SK-N-SH (cell line): Measurements from ENCODE around the gene PHKB. TPM values are rescaled to one million over a fixed set of nuclear protein-coding genes. Genes with fewer than 3 reads are reported as not detected.
A peak's percentile ranks its signal among the peaks of the same experiment; 100 is the strongest.

Experiments used
- CTCF ChIA-PET: fragments of 300-600, 350-600 bp; formaldehyde crosslinking; extraction: SDS; loops from one replicate; lab custom pipeline; 2021; lab: Yijun Ruan, JAX
- POLR2A ChIA-PET: fragments of 350-600 bp; sonication (Branson Sonifier 250); formaldehyde crosslinking; extraction: SDS; loops from one replicate; lab custom pipeline; 2020; ENCODE audit warnings: antibody characterized with exemption, inconsistent platforms; lab: Yijun Ruan, JAX
- DNase-seq: peaks from one replicate; pipeline ENCODE4 v3.0.0; 2012
- H2AFZ ChIP-seq: fragments of 200-600 bp; sonication (generic); 2 replicates; pipeline ENCODE4 v1.8.1; 2016; ENCODE audit warnings: antibody characterized with exemption, mild to moderate bottlenecking, low read depth
- H3F3A ChIP-seq: fragments of 200-600 bp; sonication (generic); replicated peaks from 2 replicates; pipeline ENCODE3; 2016; ENCODE audit warnings: antibody characterized with exemption, mild to moderate bottlenecking; ENCODE audit not compliant: insufficient read depth
- H3K27ac ChIP-seq, 2 experiments: fragments of 200-500 bp in 1 of 2; fragments of 200-600 bp in 1 of 2; sonication (Bioruptor generic) in 1 of 2; sonication (generic), shearing (Covaris generic) in 1 of 2; 2 replicates each; pipeline versions ENCODE4 v1.5.1 to v1.6.1; 2014 to 2016; ENCODE audit warnings: low read depth in 2 of 2, inconsistent platforms in 1 of 2, low read length in 1 of 2, mild to moderate bottlenecking in 1 of 2, mixed read lengths in 1 of 2
- H3K27me3 ChIP-seq: fragments of 200-600 bp; sonication (generic), shearing (Covaris generic); 2 replicates; pipeline ENCODE4 v1.6.1; 2016; ENCODE audit warnings: mixed run types; ENCODE audit not compliant: insufficient read depth
- H3K36me3 ChIP-seq, 2 experiments: fragments of 200-500 bp in 1 of 2; fragments of 200-600 bp in 1 of 2; sonication (Bioruptor generic) in 1 of 2; sonication (generic) in 1 of 2; replicated peaks in 1 of 2; 2 replicates each; pipeline versions ENCODE3 to v1.5.1; 2014 to 2016; ENCODE audit warnings: low read length in 1 of 2, mild to moderate bottlenecking in 1 of 2; ENCODE audit not compliant: insufficient read depth in 2 of 2, control insufficient read depth in 1 of 2
- H3K4me1 ChIP-seq, 2 experiments: fragments of 200-500 bp in 1 of 2; fragments of 200-600 bp in 1 of 2; sonication (Bioruptor generic) in 1 of 2; sonication (generic), shearing (Covaris generic) in 1 of 2; 2 replicates each; pipeline versions ENCODE4 v1.5.1 to v1.6.1; 2014 to 2016; ENCODE audit warnings: low read depth in 1 of 2, low read length in 1 of 2, mixed run types in 1 of 2; ENCODE audit not compliant: insufficient read depth in 2 of 2, control insufficient read depth in 1 of 2
- H3K4me2 ChIP-seq: fragments of 200-600 bp; sonication (generic), shearing (Covaris generic); 2 replicates; pipeline ENCODE4 v1.6.1; 2017; ENCODE audit warnings: mixed run types
- H3K4me3 ChIP-seq, 2 experiments: fragments of 200-500 bp in 1 of 2; fragments of 200-600 bp in 1 of 2; sonication (Bioruptor generic) in 1 of 2; sonication (generic), shearing (Covaris generic) in 1 of 2; 2 replicates each; pipeline versions ENCODE4 v1.5.1 to v1.8.1; 2014 to 2016; ENCODE audit warnings: low read depth in 2 of 2, inconsistent platforms in 1 of 2, low read length in 1 of 2, mild to moderate bottlenecking in 1 of 2, mixed read lengths in 1 of 2, moderate library complexity in 1 of 2
- H3K79me2 ChIP-seq: fragments of 200-600 bp; sonication (generic); 2 replicates; pipeline ENCODE4 v1.8.1; 2017; ENCODE audit warnings: mild to moderate bottlenecking; ENCODE audit not compliant: insufficient read depth
- H3K9ac ChIP-seq: fragments of 200-600 bp; sonication (generic); 2 replicates; pipeline ENCODE4 v1.6.1; 2017; ENCODE audit warnings: mixed run types
- H3K9me2 ChIP-seq: fragments of 200-600 bp; sonication (generic); 2 replicates; pipeline ENCODE4 v1.6.1; 2017; ENCODE audit warnings: mixed run types
- H3K9me3 ChIP-seq: fragments of 200-600 bp; sonication (generic); 2 replicates; pipeline ENCODE4 v1.6.1; 2017; ENCODE audit warnings: mixed run types, mild to moderate bottlenecking, moderate library complexity
- H4K20me1 ChIP-seq: fragments of 200-600 bp; sonication (generic); 2 replicates; pipeline ENCODE4 v1.6.1; 2017; ENCODE audit warnings: mild to moderate bottlenecking, mixed run types; ENCODE audit not compliant: insufficient read depth
- EZH2phosphoT487 ChIP-seq: fragments of 200-600 bp; sonication (generic); IDR thresholded peaks from 2 replicates; pipeline ENCODE4 v1.6.1; 2017; ENCODE audit warnings: low read depth, mixed run types, mild to moderate bottlenecking, antibody characterized with exemption, moderate library complexity, borderline replicate concordance
- FOSL2 ChIP-seq: IDR thresholded peaks from 2 replicates; pipeline ENCODE4 v1.4.0; 2012; ENCODE audit warnings: low read depth, mild to moderate bottlenecking, moderate library complexity, borderline replicate concordance
- FOXJ3 ChIP-seq: sonication (generic); formaldehyde crosslinking; IDR thresholded peaks from 2 replicates; pipeline ENCODE4 v1.5.1; 2020; ENCODE audit warnings: mild to moderate bottlenecking, missing genetic modification reagents
- GABPA ChIP-seq: IDR thresholded peaks from 2 replicates; pipeline ENCODE4 v1.4.0; 2012; ENCODE audit warnings: low read depth, mild to moderate bottlenecking
- IRF3 ChIP-seq: fragments of 150-350 bp; IDR thresholded peaks from 2 replicates; pipeline ENCODE4 v1.6.1; 2016; ENCODE audit warnings: mild to moderate bottlenecking, low read depth, low read length
- MAX ChIP-seq: IDR thresholded peaks from 2 replicates; pipeline ENCODE4 v1.4.0; 2012; ENCODE audit warnings: low read depth
- NFIC ChIP-seq: IDR thresholded peaks from 2 replicates; pipeline ENCODE4 v1.4.0; 2012; ENCODE audit warnings: borderline replicate concordance
- POLR2AphosphoS5 ChIP-seq: IDR thresholded peaks from 2 replicates; pipeline ENCODE4 v1.6.1; 2012; ENCODE audit warnings: low read depth, low read length
- RXRA ChIP-seq: IDR thresholded peaks from 2 replicates; pipeline ENCODE4 v1.4.0; 2012; ENCODE audit warnings: low read depth, mild to moderate bottlenecking, borderline replicate concordance
- TAF1 ChIP-seq: IDR thresholded peaks from 2 replicates; pipeline ENCODE4 v1.6.1; 2012; ENCODE audit warnings: low read depth, mild to moderate bottlenecking, low read length, moderate library complexity, borderline replicate concordance
- TCF12 ChIP-seq: IDR thresholded peaks from 2 replicates; pipeline ENCODE4 v1.4.0; 2012
- YY1 ChIP-seq: IDR thresholded peaks from 2 replicates; pipeline ENCODE4 v1.4.0; 2012; ENCODE audit warnings: low read depth, mild to moderate bottlenecking
- WGBS: methylation state at CpG from one replicate; pipeline ENCODE4 v1.1.6; 2017; ENCODE audit warnings: low lambda C conversion rate; 5-methylcytosine and 5-hydroxymethylcytosine counted together
- polyA plus RNA-seq, 3 experiments: library from polyadenylated mRNA; depleted of rRNA; stranded (reverse); fragments of >200 nt; gene quantifications; 2 replicates each; pipeline ENCODE4 v1.2.3, GENCODE V29; 2012
- TF ChIP-seq, protein P1 (sequence below): IDR thresholded peaks from 2 replicates; pipeline ENCODE4; 2012

Gene PHKB
- polyA plus RNA-seq, 1 of the 3 experiments (the other 2 are of a cell fraction): 20.8 TPM

GRCh38 chr16:47643323-47644000 is 182.3 kb downstream of the PHKB start:
- Histone ChIP-seq H3K4me3 (no peak overlapping the region), H3F3A (peaks cover 10% of the 10 kb centered on the region), H3K4me2 (no peak overlapping the region), H3K27ac (no peak overlapping the region), H3K9me2 (no peaks in the 10 kb centered on the region), H3K9me3 (no peaks in the 10 kb centered on the region), H2AFZ (no peak overlapping the region), H3K36me3 (peaks cover 0 to 3% of the 10 kb centered on the region in 2 experiments), H3K27me3 (no peaks in the 10 kb centered on the region), H4K20me1 (no peaks in the 10 kb centered on the region), H3K4me1 (peaks cover 0 to 12% of the 10 kb centered on the region in 2 experiments; a peak in 1 of 4 replicates), H3K79me2 (no peaks in the 10 kb centered on the region), H3K9ac (no peak overlapping the region)
- 98% methylated on average over 4 of the region's 4 CpGs for WGBS
- CTCF ChIA-PET: interaction anchor here (0.6 kb wide), 1 partner anchor 313 kb away, joined by 3 read pairs; no protein-coding TSS in a partner anchor
- POLR2A ChIA-PET: no interaction called here
- no peak for DNase-seq
- TF ChIP-seq TCF12 (no peak), POLR2AphosphoS5 (no peak)

GRCh38 chr16:47644166-47644565 is 183.0 kb downstream of the PHKB start:
- Histone ChIP-seq H3K9me2 (no peaks in the 10 kb centered on the region), H3K36me3 (peaks cover 7% of the 10 kb centered on the region in 2 experiments)
- CTCF ChIA-PET: no interaction called here

DNA sequence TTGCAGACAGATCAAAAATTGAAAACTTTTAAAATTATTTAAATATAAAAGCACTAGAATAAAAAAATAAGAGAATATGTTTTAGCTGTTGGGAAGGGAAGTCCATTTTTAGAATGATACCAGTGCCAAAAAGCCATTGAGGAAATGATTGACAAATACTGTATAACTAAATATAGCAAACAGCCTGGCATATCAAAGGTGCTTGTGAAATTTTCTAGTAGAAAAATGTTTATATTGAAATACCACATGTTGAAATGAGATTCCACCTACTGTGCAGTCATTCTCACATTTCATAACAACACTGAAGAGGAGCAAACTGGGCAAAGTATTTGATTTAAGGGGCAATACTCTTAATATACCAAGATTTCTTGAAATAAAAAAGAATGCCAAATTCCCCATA is 183.5 kb downstream of the PHKB start:
- ChIA-PET CTCF (no interaction called here), POLR2A (no interaction called here)
- TF ChIP-seq NFIC (no peak), FOXJ3 (no peak), GABPA (no peak), FOSL2 (no peak), TAF1 (no peak), POLR2AphosphoS5 (no peak), YY1 (no peak), IRF3 (no peak)

More at GRCh38 chr16:47644166-47644565, 183.0 kb downstream of the PHKB start:
- WGBS: 66% methylated on average over 2 of the region's 2 CpGs
- H2AFZ ChIP-seq: no peak overlapping the region
- H3K9ac ChIP-seq: no peak overlapping the region
- peaks cover 0 to 12% of the 10 kb centered on the region in 2 experiments; a peak in 1 of 4 replicates for H3K4me1 ChIP-seq
- POLR2A ChIA-PET: no interaction called here
- H3K27ac ChIP-seq: no peak overlapping the region
- no peaks in the 10 kb centered on the region for H4K20me1 ChIP-seq
- H3K4me3 ChIP-seq: no peak overlapping the region
- H3K4me2 ChIP-seq: peak overlapping the region; percentile 41; the same call in 1 of the 2 replicates
- peaks cover 10% of the 10 kb centered on the region for H3F3A ChIP-seq
- peak; percentile 21; the same call in 1 of the 2 replicates for TF ChIP-seq TCF12
- no peak for TF ChIP-seq RXRA
- TF ChIP-seq MAX: no peak
- TF ChIP-seq, protein P1, sequence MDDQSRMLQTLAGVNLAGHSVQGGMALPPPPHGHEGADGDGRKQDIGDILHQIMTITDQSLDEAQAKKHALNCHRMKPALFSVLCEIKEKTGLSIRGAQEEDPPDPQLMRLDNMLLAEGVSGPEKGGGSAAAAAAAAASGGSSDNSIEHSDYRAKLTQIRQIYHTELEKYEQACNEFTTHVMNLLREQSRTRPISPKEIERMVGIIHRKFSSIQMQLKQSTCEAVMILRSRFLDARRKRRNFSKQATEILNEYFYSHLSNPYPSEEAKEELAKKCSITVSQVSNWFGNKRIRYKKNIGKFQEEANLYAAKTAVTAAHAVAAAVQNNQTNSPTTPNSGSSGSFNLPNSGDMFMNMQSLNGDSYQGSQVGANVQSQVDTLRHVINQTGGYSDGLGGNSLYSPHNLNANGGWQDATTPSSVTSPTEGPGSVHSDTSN: peak; percentile 29; the same call in 1 of the 2 replicates
- TF ChIP-seq NFIC: peak; percentile 78
- no peak for TF ChIP-seq EZH2phosphoT487
- TF ChIP-seq, all 33 proteins: peak for 3
- no peaks in the 10 kb centered on the region for H3K9me3 ChIP-seq
- H3K79me2 ChIP-seq: no peaks in the 10 kb centered on the region
- DNase-seq: no peak
- no peaks in the 10 kb centered on the region for H3K27me3 ChIP-seq

More for the DNA sequence above, 183.5 kb downstream of the PHKB start:
- Histone ChIP-seq H3K79me2 (no peaks in the 10 kb centered on the region), H3K27me3 (no peaks in the 10 kb centered on the region), H4K20me1 (no peaks in the 10 kb centered on the region), H3K4me2 (no peak overlapping the region), H2AFZ (no peak overlapping the region), H3K4me1 (peaks cover 0 to 12% of the 10 kb centered on the region in 2 experiments; a peak in 1 of 4 replicates), H3F3A (peaks cover 10% of the 10 kb centered on the region), H3K27ac (no peak overlapping the region), H3K4me3 (no peak overlapping the region), H3K9me3 (no peaks in the 10 kb centered on the region), H3K36me3 (peaks cover 11% of the 10 kb centered on the region in 2 experiments), H3K9me2 (no peaks in the 10 kb centered on the region), H3K9ac (no peak overlapping the region)
- no peak for DNase-seq
